ENCODE data around the gene SLC4A4.

SLC4A4 gene

GRCh38 chr4:71470524-71470923 is 131.7 kb downstream of the SLC4A4 start:
- Histone ChIP-seq H3K4me1 (no peaks in the 10 kb centered on the region), H3K27me3 (no peaks in the 10 kb centered on the region), H3K27ac (no peak overlapping the region), H3K9me3 (replicated peaks in 1 of 11) (no peaks in the 10 kb centered on the region), H3K9ac (no peak overlapping the region), H3K36me3 (no peaks in the 10 kb centered on the region), H3K4me2 (no peak overlapping the region), H4K20me1 (no peaks in the 10 kb centered on the region), H3K4me3 (no peak overlapping the region)
- no peak for TF ChIP-seq Cebpa-rat (IDR thresholded peaks at IDR 0.05)

DNA sequence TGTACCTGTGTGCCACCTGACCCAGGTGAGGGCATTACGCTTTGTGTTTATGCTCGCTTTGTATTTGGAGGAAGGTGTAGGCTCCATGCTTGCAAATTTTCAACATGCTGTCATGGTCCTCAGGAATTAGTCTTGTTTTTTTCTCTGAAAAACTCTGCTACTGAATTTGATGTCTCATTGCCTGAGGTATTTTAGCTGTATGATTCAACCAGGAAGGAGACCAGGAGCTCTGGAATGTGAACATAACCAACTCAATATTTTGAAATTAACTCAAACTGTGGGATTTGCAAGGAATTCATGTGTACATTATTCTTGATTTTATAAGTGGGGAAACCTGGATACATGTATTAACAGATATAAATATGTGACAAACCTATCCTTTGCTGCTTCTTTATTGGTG is 134.1 kb downstream of the SLC4A4 start:
- no peak overlapping the region for H3K4me2 ChIP-seq
- no peaks in the 10 kb centered on the region for H3K27me3 ChIP-seq
- no peaks in the 10 kb centered on the region for H4K20me1 ChIP-seq
- no peak for TF ChIP-seq Cebpa-rat (IDR thresholded peaks at IDR 0.05)
- no peaks in the 10 kb centered on the region for H3K4me1 ChIP-seq
- H3K9me3 ChIP-seq (replicated peaks in 1 of 11), result no peaks in the 10 kb centered on the region
- H3K36me3 ChIP-seq, result no peaks in the 10 kb centered on the region
- H3K27ac ChIP-seq, result no peak overlapping the region
- no peak overlapping the region for H3K9ac ChIP-seq
- H3K4me3 ChIP-seq, result no peak overlapping the region

- no peaks in the 10 kb centered on the region for H4K20me1 ChIP-seq
- no peak overlapping the region for H3K4me2 ChIP-seq
Measured at GRCh38 chr4:71473541-71474240, 134.9 kb downstream of the SLC4A4 start.

DNA sequence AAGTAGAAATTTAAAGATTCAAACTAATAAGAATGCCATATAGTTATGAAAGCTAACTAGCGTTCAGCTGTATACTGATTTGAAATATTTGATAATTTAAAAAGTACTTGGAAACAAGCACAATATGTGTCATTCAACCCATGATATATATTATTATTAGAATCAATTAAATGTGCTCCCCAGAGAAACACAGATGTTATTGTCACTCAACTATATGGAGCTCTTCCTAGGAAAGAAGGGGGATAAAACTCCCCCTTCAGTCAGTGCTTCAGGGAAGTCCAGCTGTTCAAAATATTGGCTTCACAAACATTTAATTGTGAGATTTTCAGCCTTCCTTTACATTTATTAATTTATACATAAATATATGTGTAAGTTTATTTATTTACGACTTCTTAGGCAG is 135.9 kb downstream of the SLC4A4 start:
- Histone ChIP-seq H3K9ac (no peak overlapping the region), H3K36me3 (no peaks in the 10 kb centered on the region), H4K20me1 (no peaks in the 10 kb centered on the region), H3K27ac (no peak overlapping the region), H3K4me3 (no peak overlapping the region), H3K27me3 (no peaks in the 10 kb centered on the region), H3K4me2 (no peak overlapping the region), H3K9me3 (replicated peaks in 1 of 11) (no peaks in the 10 kb centered on the region), H3K4me1 (no peaks in the 10 kb centered on the region)
- no peak for TF ChIP-seq Cebpa-rat (IDR thresholded peaks at IDR 0.05)

More at GRCh38 chr4:71473541-71474240, 134.9 kb downstream of the SLC4A4 start:
- Histone ChIP-seq H3K4me3 (no peak overlapping the region), H3K9ac (no peak overlapping the region), H3K9me3 (replicated peaks in 1 of 11) (no peaks in the 10 kb centered on the region), H3K27me3 (no peaks in the 10 kb centered on the region), H3K4me1 (no peaks in the 10 kb centered on the region), H3K27ac (no peak overlapping the region), H3K36me3 (no peaks in the 10 kb centered on the region)
- TF ChIP-seq Cebpa-rat (IDR thresholded peaks at IDR 0.05), result no peak

- no peaks in the 10 kb centered on the region for H4K20me1 ChIP-seq
- no peak overlapping the region for H3K27ac ChIP-seq
- TF ChIP-seq Cebpa-rat (IDR thresholded peaks at IDR 0.05), result no peak
- H3K4me3 ChIP-seq, result no peak overlapping the region
- no peak overlapping the region for H3K9ac ChIP-seq
- no peaks in the 10 kb centered on the region for H3K4me1 ChIP-seq
- no peaks in the 10 kb centered on the region for H3K36me3 ChIP-seq
- H3K9me3 ChIP-seq (replicated peaks in 1 of 11), result no peaks in the 10 kb centered on the region
- H3K4me2 ChIP-seq, result no peak overlapping the region
- no peaks in the 10 kb centered on the region for H3K27me3 ChIP-seq
Measured at GRCh38 chr4:71476240-71476639, 137.4 kb downstream of the SLC4A4 start.

DNA sequence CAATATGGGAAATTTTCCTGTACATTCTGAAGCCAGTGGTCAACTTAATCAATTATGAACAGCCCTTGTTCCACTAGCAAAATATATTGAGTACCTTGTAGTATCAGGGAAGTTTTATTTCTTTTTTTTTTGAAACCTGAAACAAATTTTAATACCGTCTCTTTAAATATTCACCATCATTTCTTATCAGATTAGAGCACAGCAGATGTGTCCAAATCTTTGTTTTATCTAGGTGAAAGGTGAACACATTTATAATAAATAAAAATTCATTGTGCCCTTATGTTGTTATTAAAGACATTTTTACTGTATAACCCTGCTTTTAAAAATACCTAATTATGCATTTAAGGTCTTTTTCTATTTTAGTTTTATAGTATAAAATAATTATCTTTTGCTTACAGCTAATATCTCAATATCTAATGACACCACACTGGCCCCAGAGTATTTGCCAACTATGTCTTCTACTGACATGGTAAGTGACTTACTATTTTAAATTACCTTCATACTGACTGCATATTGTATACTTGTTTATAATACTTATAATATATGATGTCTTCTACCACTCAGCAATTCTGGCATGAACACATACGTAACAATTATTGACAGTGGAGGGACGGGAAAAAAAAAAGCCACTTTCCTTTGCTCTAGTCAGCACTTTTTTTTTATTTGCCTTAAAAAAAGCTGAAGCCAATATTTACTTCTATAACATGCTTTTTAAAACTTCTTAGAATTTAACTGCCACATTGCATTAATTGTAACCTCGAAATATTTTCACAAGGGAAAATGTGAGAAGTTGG is 147.9 kb downstream of the SLC4A4 start:
- H3K4me2 ChIP-seq, result no peak overlapping the region
- H4K20me1 ChIP-seq, result no peaks in the 10 kb centered on the region
- no peak for TF ChIP-seq Cebpa-rat (IDR thresholded peaks at IDR 0.05)
- H3K4me3 ChIP-seq, result no peak overlapping the region
- H3K9me3 ChIP-seq (replicated peaks in 1 of 11), result no peaks in the 10 kb centered on the region; a peak in 1 of 22 replicates
- H3K4me1 ChIP-seq, result peaks cover 0 to 8% (median 0%) of the 10 kb centered on the region in 10 experiments; a peak in 2 of 20 replicates
- no peak overlapping the region for H3K9ac ChIP-seq
- H3K27ac ChIP-seq, result no peak overlapping the region
- no peaks in the 10 kb centered on the region for H3K36me3 ChIP-seq
- H3K27me3 ChIP-seq, result no peaks in the 10 kb centered on the region

DNA sequence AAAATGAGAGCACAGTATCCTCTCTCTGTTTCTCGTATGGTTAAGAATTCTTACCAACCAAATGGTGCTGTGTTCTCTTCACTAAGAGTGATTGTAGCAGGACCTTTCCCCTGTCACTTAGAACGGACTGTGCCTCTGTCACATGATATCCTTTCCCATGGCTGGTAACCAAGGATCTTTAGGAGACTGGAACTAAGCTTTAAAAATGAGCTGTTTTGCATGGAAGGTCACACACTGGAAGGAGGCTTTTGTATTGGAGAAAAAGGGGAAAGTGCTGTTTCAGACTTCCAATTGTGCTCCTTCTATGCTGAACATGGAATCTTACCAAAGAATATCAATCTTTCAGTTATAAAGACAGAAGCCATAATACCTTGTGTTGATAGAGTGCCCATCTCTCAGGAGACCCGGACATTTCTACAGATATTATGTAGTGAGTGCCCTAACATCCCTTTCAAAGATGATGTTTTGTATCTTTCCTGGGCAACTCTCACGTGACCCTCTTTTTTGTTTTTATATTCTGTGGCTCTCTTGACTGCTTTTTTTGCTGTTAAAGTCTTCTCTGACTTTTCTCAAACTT is 148.6 kb downstream of the SLC4A4 start:
- Histone ChIP-seq H4K20me1 (no peaks in the 10 kb centered on the region), H3K36me3 (no peaks in the 10 kb centered on the region), H3K27ac (no peak overlapping the region), H3K9ac (no peak overlapping the region), H3K4me3 (no peak overlapping the region), H3K9me3 (replicated peaks in 1 of 11) (no peaks in the 10 kb centered on the region; a peak in 1 of 22 replicates), H3K27me3 (no peaks in the 10 kb centered on the region), H3K4me1 (peaks cover 0 to 8% (median 0%) of the 10 kb centered on the region in 10 experiments; a peak in 2 of 20 replicates), H3K4me2 (no peak overlapping the region)
- no peak for TF ChIP-seq Cebpa-rat (IDR thresholded peaks at IDR 0.05)

- no peak for TF ChIP-seq Cebpa-rat (IDR thresholded peaks at IDR 0.05)
- H4K20me1 ChIP-seq, result no peaks in the 10 kb centered on the region
- H3K27ac ChIP-seq, result no peak overlapping the region
- no peak overlapping the region for H3K9ac ChIP-seq
- no peaks in the 10 kb centered on the region for H3K9me3 ChIP-seq (replicated peaks in 1 of 11)
- H3K4me1 ChIP-seq, result no peaks in the 10 kb centered on the region
- H3K4me3 ChIP-seq, result no peak overlapping the region
- no peaks in the 10 kb centered on the region for H3K36me3 ChIP-seq
- H3K4me2 ChIP-seq, result no peak overlapping the region
- no peaks in the 10 kb centered on the region for H3K27me3 ChIP-seq
Measured at GRCh38 chr4:71494539-71494938, 155.7 kb downstream of the SLC4A4 start.

GRCh38 chr4:71495454-71495853 is 156.6 kb downstream of the SLC4A4 start:
- Histone ChIP-seq H4K20me1 (no peaks in the 10 kb centered on the region), H3K4me1 (no peaks in the 10 kb centered on the region), H3K27me3 (no peaks in the 10 kb centered on the region), H3K9me3 (replicated peaks in 1 of 11) (no peaks in the 10 kb centered on the region), H3K4me3 (no peak overlapping the region), H3K4me2 (no peak overlapping the region), H3K9ac (no peak overlapping the region), H3K27ac (no peak overlapping the region), H3K36me3 (no peaks in the 10 kb centered on the region)
- no peak for TF ChIP-seq Cebpa-rat (IDR thresholded peaks at IDR 0.05)

All from BLaER1 treated with 17β-estradiol and CSF1 and Interleukin-3, amounts not matched to agents 10 nM and 100 nM (cell line).